Heart right ventricle (tissue), 16 donors: ENCODE measurements around the gene ARMH3. TPM values are rescaled to one million over a fixed set of nuclear protein-coding genes. Genes with fewer than 3 reads are reported as not detected.

Source experiments
- ATAC-seq, 8 donors: fragments of 200-7000 bp; cut with Tn5 transposase; one replicate each; pipeline ENCODE4 v1.9.1; 2020; ENCODE audit warnings: mild to moderate bottlenecking in 8 of 8, moderate library complexity in 8 of 8, moderate number of reproducible peaks in 1 of 8
- DNase-seq, 2 donors: peaks; one replicate each; pipeline ENCODE4 v3.0.0-alpha.2; 2020
- H3K27ac ChIP-seq, 10 donors: fragments of 200-600 bp; sonication (generic) in 2 of 10; one replicate each; pipeline versions ENCODE4 v1.5.0 to v1.8.0; 2020 to 2022; ENCODE audit warnings: mild to moderate bottlenecking in 3 of 10
- H3K27me3 ChIP-seq, 7 donors: fragments of 200-600 bp; one replicate each; pipeline ENCODE4 v1.8.0; 2021 to 2022; ENCODE audit warnings: mild to moderate bottlenecking in 2 of 7
- H3K36me3 ChIP-seq, 9 donors: fragments of 200-600 bp; sonication (generic) in 1 of 9; one replicate each; pipeline versions ENCODE4 v1.5.0 to v1.8.0; 2020 to 2022; ENCODE audit warnings: mild to moderate bottlenecking in 2 of 9
- H3K4me1 ChIP-seq, 9 donors: fragments of 200-600 bp; sonication (generic) in 1 of 9; one replicate each; pipeline versions ENCODE4 v1.5.0 to v1.8.0; 2020 to 2022; ENCODE audit warnings: mild to moderate bottlenecking in 4 of 9
- H3K4me3 ChIP-seq, 10 donors: fragments of 200-600 bp; sonication (generic) in 2 of 10; one replicate each; pipeline versions ENCODE4 v1.5.0 to v1.8.0; 2020 to 2022; ENCODE audit warnings: mild to moderate bottlenecking in 7 of 10, moderate library complexity in 2 of 10
- H3K9me3 ChIP-seq, 11 donors: fragments of 200-600 bp in 10 of 11; sonication (generic) in 2 of 11; one replicate each; pipeline versions ENCODE4 v1.5.0 to v1.8.0; 2013 to 2022; ENCODE audit warnings: mild to moderate bottlenecking in 2 of 11, control low read depth in 1 of 11, moderate library complexity in 1 of 11
- whole genome bisulfite sequencing, 2 donors: extraction: QIAGEN DNeasy Blood & Tissue Kit; methylation state at CpG; one replicate each; pipeline ENCODE4 v1.1.7; 2013; ENCODE audit warnings: inconsistent platforms in 1 of 2; 5-methylcytosine and 5-hydroxymethylcytosine counted together
- intact Hi-C, 10 donors: fragments of 100-400 bp; cut with DNase I; formaldehyde crosslinking; loops; one replicate each; pipeline versions ENCODE4 v1.11.1 to v1.14.2; 2022
- polyA plus RNA-seq, 2 donors: library from polyadenylated mRNA; stranded (reverse); fragments of 200-250 nt; gene quantifications; one replicate each; pipeline ENCODE4 v1.2.3, GENCODE V29; 2013
- total RNA-seq, 10 donors: library from RNA; stranded (reverse); fragmentation: NEBNext Ultra II Directional in 3 of 10; extraction: Animal tissue kit (Norgen Biotek cat#: 25700) in 3 of 10; gene quantifications; one replicate each; pipeline versions ENCODE4 v1.2.1 to v1.2.4, GENCODE V29; 2021 to 2023
- TF ChIP-seq, protein P1 (sequence below), 9 donors: fragments of 200-600 bp; sonication (generic) in 2 of 9; IDR thresholded peaks; one replicate each; pipeline versions ENCODE4 v1.5.0 to v1.8.0; 2021 to 2022; ENCODE audit warnings: antibody characterized with exemption in 9 of 9, mild to moderate bottlenecking in 5 of 9, moderate library complexity in 1 of 9
- donor health status: Arrhythmogenic right ventricular cardiomyopathy.
- donor health status: ischemic (EF 13 %, LVEDD 7.1; RV severe dilation, severe dysfunction).
- donor health status: healthy with polysubstance abuse.
- donor health status: DM: no; HTN: yes; CAD: no.
- donor health status: DM: no; HTN: no; CAD: no.
- donor health status: ischemic (EF 25% LVEDD 6.9; RV normal size, moderate dysfunction).
- donor health status: ischemic (EF 25% LVEDD 5.7; RV mildly dilated, moderate dysfunction).
- donor health status: healthy.
- donor health status: DM: yes; HTN: yes; CAD: no.
- donor health status: Ischemic cardiomyopathy.
- donor health status: ischemic (EF 35%, LVEDD 5.7; RV mildly dilated, moderate dysfunction).
- donor health status: nonischemic (EF 11% LVEDD 7.7; RV severe dilation, severe dysfunction).
- donor health status: DM: yes; HTN: yes; CAD: no.
- donor health status: PGD.
- donor health status: ischemic (EF 29% LVEDD 5.4; RV normal size, mild dysfunction).
- donor health status: nonischemic (EF 23%, LVEDD 6.1; RV moderate dilation, normal function).

ARMH3 gene
- total and polyA plus RNA-seq, 12 donors = 24.1 to 96.8 (median 54.1) TPM

GRCh38 chr10:102017295-102017694, 38.7 kb downstream of the ARMH3 start:
- TF ChIP-seq, protein P1, sequence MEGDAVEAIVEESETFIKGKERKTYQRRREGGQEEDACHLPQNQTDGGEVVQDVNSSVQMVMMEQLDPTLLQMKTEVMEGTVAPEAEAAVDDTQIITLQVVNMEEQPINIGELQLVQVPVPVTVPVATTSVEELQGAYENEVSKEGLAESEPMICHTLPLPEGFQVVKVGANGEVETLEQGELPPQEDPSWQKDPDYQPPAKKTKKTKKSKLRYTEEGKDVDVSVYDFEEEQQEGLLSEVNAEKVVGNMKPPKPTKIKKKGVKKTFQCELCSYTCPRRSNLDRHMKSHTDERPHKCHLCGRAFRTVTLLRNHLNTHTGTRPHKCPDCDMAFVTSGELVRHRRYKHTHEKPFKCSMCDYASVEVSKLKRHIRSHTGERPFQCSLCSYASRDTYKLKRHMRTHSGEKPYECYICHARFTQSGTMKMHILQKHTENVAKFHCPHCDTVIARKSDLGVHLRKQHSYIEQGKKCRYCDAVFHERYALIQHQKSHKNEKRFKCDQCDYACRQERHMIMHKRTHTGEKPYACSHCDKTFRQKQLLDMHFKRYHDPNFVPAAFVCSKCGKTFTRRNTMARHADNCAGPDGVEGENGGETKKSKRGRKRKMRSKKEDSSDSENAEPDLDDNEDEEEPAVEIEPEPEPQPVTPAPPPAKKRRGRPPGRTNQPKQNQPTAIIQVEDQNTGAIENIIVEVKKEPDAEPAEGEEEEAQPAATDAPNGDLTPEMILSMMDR (IDR thresholded peaks at IDR 0.05) = no peak
- peak in 4 of 8 donors; percentile 33 to 67 (median 61) for ATAC-seq
- intact Hi-C loops = loop anchor here in 1 of 10 donors (10.0 kb wide), 2 partner anchors 132 to 172 kb away; partner anchors contain the start of gene KCNIP2
- Histone ChIP-seq H3K4me1 (peaks cover 0 to 14% (median 3%) of the 10 kb centered on the region in 9 donors), H3K27me3 (no peaks in the 10 kb centered on the region), H3K27ac (peak overlapping the region in 1 of 10 donors; percentile 36), H3K36me3 (peaks cover 0 to 98% (median 7%) of the 10 kb centered on the region in 9 donors), H3K4me3 (no peak overlapping the region), H3K9me3 (no peaks in the 10 kb centered on the region)
- DNase-seq = no peak
- WGBS, 2 donors = 75 to 78% methylated on average over 2 of the region's 2 CpGs

GRCh38 chr10:102016416-102016815, 39.6 kb downstream of the ARMH3 start:
- Histone ChIP-seq H3K4me3 (no peak overlapping the region), H3K27ac (no peak overlapping the region), H3K27me3 (no peaks in the 10 kb centered on the region), H3K4me1 (peaks cover 0 to 14% (median 3%) of the 10 kb centered on the region in 9 donors), H3K36me3 (peaks cover 0 to 98% (median 7%) of the 10 kb centered on the region in 9 donors), H3K9me3 (no peaks in the 10 kb centered on the region)
- TF ChIP-seq, protein P1 (IDR thresholded peaks at IDR 0.05) = no peak
- no peak for ATAC-seq
- intact Hi-C loops = loop anchor here in 1 of 10 donors (10.0 kb wide), 2 partner anchors 132 to 172 kb away; partner anchors contain the start of gene KCNIP2
- DNase-seq = no peak

GRCh38 chr10:102010961-102011360, 45.0 kb downstream of the ARMH3 start:
- ATAC-seq (no peak), DNase-seq (no peak)
- intact Hi-C loops = loop anchor here (2.0 to 10.0 kb wide), 7 partner anchors 122 to 174 kb away; partner anchors contain the start of gene KCNIP2 (in 2 of the 10)
- Histone ChIP-seq H3K36me3 (peaks cover 0 to 86% (median 14%) of the 10 kb centered on the region in 9 donors), H3K4me3 (no peak overlapping the region), H3K27ac (no peak overlapping the region), H3K9me3 (no peaks in the 10 kb centered on the region), H3K27me3 (no peaks in the 10 kb centered on the region), H3K4me1 (peaks cover 0 to 22% (median 0%) of the 10 kb centered on the region in 9 donors)
- 85 to 91% methylated on average over 4 of the region's 4 CpGs for WGBS, 2 donors
- TF ChIP-seq, protein P1 (IDR thresholded peaks at IDR 0.05) = no peak

- H3K36me3 ChIP-seq = peaks cover 0 to 87% (median 17%) of the 10 kb centered on the region in 9 donors
- no peaks in the 10 kb centered on the region for H3K9me3 ChIP-seq
- DNase-seq (peak in 1 of 2 donors; percentile 56), ATAC-seq (peak; percentile 86 to 98 (median 94))
- H3K27ac ChIP-seq = no peak overlapping the region
- H3K4me1 ChIP-seq = peaks cover 0 to 22% (median 0%) of the 10 kb centered on the region in 9 donors
- WGBS, 2 donors = 95% methylated on average over 1 of the region's 1 CpG
- TF ChIP-seq, protein P1 (IDR thresholded peaks at IDR 0.05) = peak; percentile 70 to 94 (median 87)
- no peak overlapping the region for H3K4me3 ChIP-seq
- H3K27me3 ChIP-seq = no peaks in the 10 kb centered on the region
- intact Hi-C loops = loop anchor here (1.0 to 10.0 kb wide), 12 partner anchors 63 to 1615 kb away; partner anchors contain the start of gene KCNIP2 (in 2 of the 10)
Measured at GRCh38 chr10:102009801-102010425, 46.1 kb downstream of the ARMH3 start.
